Trophoblast cell (in vitro differentiated cells and primary cell): Measurements from ENCODE around the gene HTR3B.

Experiments used
- DNase-seq, 2 donors: peaks; one replicate each; pipeline ENCODE4 v3.0.0-alpha.2; 2016
- H2AFZ ChIP-seq: 2 replicates; pipeline ENCODE4 v1.6.1; 2013; ENCODE audit warnings: low read length, moderate library complexity, mild to moderate bottlenecking; ENCODE audit not compliant: insufficient read depth, poor library complexity
- H2AK5ac ChIP-seq: 2 replicates; pipeline ENCODE4 v1.6.1; 2013; ENCODE audit warnings: mild to moderate bottlenecking, low read length
- H2BK120ac ChIP-seq: 2 replicates; pipeline ENCODE4 v1.6.1; 2013; ENCODE audit warnings: low read length, mild to moderate bottlenecking, moderate library complexity; ENCODE audit not compliant: insufficient read depth, poor library complexity
- H2BK12ac ChIP-seq: 2 replicates; pipeline ENCODE4 v1.6.1; 2013; ENCODE audit warnings: mild to moderate bottlenecking, low read length, moderate library complexity
- H2BK5ac ChIP-seq: 2 replicates; pipeline ENCODE4 v1.6.1; 2013; ENCODE audit warnings: low read length, low read depth, moderate library complexity, mild to moderate bottlenecking; ENCODE audit not compliant: poor library complexity
- H3K14ac ChIP-seq: 2 replicates; pipeline ENCODE4 v1.6.1; 2013; ENCODE audit warnings: mild to moderate bottlenecking, low read length
- H3K18ac ChIP-seq: 2 replicates; pipeline ENCODE4 v1.6.1; 2013; ENCODE audit warnings: mild to moderate bottlenecking, low read length
- H3K23ac ChIP-seq: 2 replicates; pipeline ENCODE4 v1.6.1; 2013; ENCODE audit warnings: low read length
- H3K27ac ChIP-seq: 2 replicates; pipeline ENCODE4 v1.5.1; 2013; ENCODE audit warnings: low read depth, mild to moderate bottlenecking, inconsistent platforms, low read length, moderate library complexity
- H3K27me3 ChIP-seq: 2 replicates; pipeline ENCODE4 v1.6.1; 2013; ENCODE audit warnings: inconsistent platforms, mild to moderate bottlenecking, low read length, moderate library complexity; ENCODE audit not compliant: insufficient read depth
- H3K36me3 ChIP-seq, 2 experiments: 1 replicate in 1 of 2; 2 replicates in 1 of 2; pipeline ENCODE4 v1.6.1; 2013; ENCODE audit warnings: low read length in 2 of 2, mild to moderate bottlenecking in 2 of 2, moderate library complexity in 1 of 2; ENCODE audit not compliant: insufficient read depth in 2 of 2, control insufficient read depth in 1 of 2
- H3K4ac ChIP-seq: 2 replicates; pipeline ENCODE4 v1.6.1; 2013; ENCODE audit warnings: low read depth, mild to moderate bottlenecking, low read length, moderate library complexity
- H3K4me1 ChIP-seq, 2 experiments: 1 replicate in 1 of 2; 2 replicates in 1 of 2; pipeline ENCODE4 v1.6.1; 2013; ENCODE audit warnings: low read length in 2 of 2, mild to moderate bottlenecking in 2 of 2, moderate library complexity in 1 of 2; ENCODE audit not compliant: insufficient read depth in 2 of 2, control insufficient read depth in 1 of 2
- H3K4me2 ChIP-seq: 2 replicates; pipeline ENCODE4 v1.6.1; 2013; ENCODE audit warnings: inconsistent platforms, mild to moderate bottlenecking, low read length, moderate library complexity
- H3K4me3 ChIP-seq: 2 replicates; pipeline ENCODE4 v1.5.1; 2013; ENCODE audit warnings: mild to moderate bottlenecking, low read depth, low read length, inconsistent platforms
- H3K79me1 ChIP-seq: one replicate; pipeline ENCODE4 v1.6.1; 2013; ENCODE audit warnings: low read length
- H3K79me2 ChIP-seq: 2 replicates; pipeline ENCODE4 v1.6.1; 2013; ENCODE audit warnings: low read length, mild to moderate bottlenecking; ENCODE audit not compliant: control insufficient read depth, insufficient read depth, poor library complexity
- H3K9ac ChIP-seq: 2 replicates; pipeline ENCODE4 v1.6.1; 2013; ENCODE audit warnings: mild to moderate bottlenecking, low read length
- H3K9me3 ChIP-seq: 2 replicates; pipeline ENCODE4 v1.6.1; 2013; ENCODE audit warnings: low read depth, mild to moderate bottlenecking, control low read depth, inconsistent platforms, low read length; ENCODE audit not compliant: insufficient read depth
- H4K12ac ChIP-seq: 2 replicates; pipeline ENCODE4 v1.6.1; 2013; ENCODE audit warnings: low read depth, mild to moderate bottlenecking, low read length, moderate library complexity
- H4K8ac ChIP-seq: 2 replicates; pipeline ENCODE4 v1.6.1; 2013; ENCODE audit warnings: low read depth, mild to moderate bottlenecking, low read length, moderate library complexity
- H4K91ac ChIP-seq: one replicate; pipeline ENCODE4 v1.6.1; 2013; ENCODE audit warnings: low read depth, mild to moderate bottlenecking, low read length, moderate library complexity
- WGBS: extraction: QIAGEN DNeasy Blood & Tissue Kit; methylation state at CpG from one replicate; pipeline ENCODE4 v1.1.7; 2013; ENCODE audit warnings: missing lambda C conversion rate; ENCODE audit not compliant: insufficient read length, insufficient coverage; ENCODE audit errors: extremely low coverage; 5-methylcytosine and 5-hydroxymethylcytosine counted together

HTR3B gene

DNA sequence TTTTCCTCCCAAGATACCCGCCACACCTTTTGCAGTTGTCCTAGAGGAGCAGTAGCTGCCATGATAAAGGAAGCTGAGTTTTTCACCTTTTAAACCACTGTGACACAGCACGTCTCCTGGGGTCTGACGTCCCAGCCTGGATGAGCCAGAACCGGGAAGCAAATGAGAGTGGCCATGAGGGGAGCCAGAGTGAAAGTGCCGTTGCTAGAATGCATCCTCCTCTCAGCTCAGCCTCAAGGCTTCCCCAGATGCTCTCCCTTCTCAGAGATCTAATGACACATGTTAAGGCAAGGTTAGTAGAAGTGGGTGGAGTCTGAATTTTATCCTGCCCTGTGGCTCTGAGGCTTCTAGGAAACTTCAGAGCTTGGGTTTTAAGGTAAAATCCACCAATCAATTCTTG is 46.9 kb downstream of the HTR3B start:
- no peak overlapping the region for H2BK12ac ChIP-seq
- no peak overlapping the region for H3K14ac ChIP-seq
- H3K4me3 ChIP-seq = no peak overlapping the region
- no peak overlapping the region for H3K23ac ChIP-seq
- H3K4ac ChIP-seq = no peak overlapping the region
- no peaks in the 10 kb centered on the region for H3K79me1 ChIP-seq
- H2AK5ac ChIP-seq = no peak overlapping the region
- no peak for DNase-seq
- H2BK5ac ChIP-seq = no peak overlapping the region
- H4K12ac ChIP-seq = no peak overlapping the region
- no peak overlapping the region for H3K9ac ChIP-seq
- H2AFZ ChIP-seq = no peak overlapping the region
- H3K27ac ChIP-seq = no peak overlapping the region
- no CpG with 5 or more reads among the region's 5 CpGs for WGBS
- no peaks in the 10 kb centered on the region for H3K79me2 ChIP-seq
- no peak overlapping the region for H2BK120ac ChIP-seq
- H3K36me3 ChIP-seq = no peaks in the 10 kb centered on the region
- no peak overlapping the region for H3K18ac ChIP-seq
- H3K4me1 ChIP-seq = no peaks in the 10 kb centered on the region
- H4K91ac ChIP-seq = no peak overlapping the region
- H3K27me3 ChIP-seq = no peaks in the 10 kb centered on the region
- H3K4me2 ChIP-seq = no peak overlapping the region
- H3K9me3 ChIP-seq = no peaks in the 10 kb centered on the region
- no peak overlapping the region for H4K8ac ChIP-seq

DNA sequence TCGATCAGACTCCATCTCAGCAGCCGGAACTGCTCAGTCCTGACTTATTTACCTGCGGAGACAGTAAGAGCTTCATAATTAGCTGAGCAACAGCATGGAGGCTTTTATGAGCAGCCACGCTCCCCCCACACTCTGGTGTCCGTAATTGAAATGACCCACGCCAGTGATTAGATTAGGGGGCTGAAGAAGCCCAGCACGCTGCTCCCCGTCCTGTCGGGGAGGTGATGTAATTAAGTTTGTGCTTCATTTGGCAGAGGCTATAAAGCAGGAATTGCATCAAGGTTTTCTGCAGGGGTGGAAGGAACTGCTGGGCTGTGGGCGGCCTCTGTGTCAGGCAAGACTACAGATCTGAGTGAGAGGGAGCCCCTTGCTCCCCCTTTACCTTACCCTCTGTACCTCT is 47.5 kb downstream of the HTR3B start:
- no CpG with 5 or more reads among the region's 10 CpGs for WGBS

DNA sequence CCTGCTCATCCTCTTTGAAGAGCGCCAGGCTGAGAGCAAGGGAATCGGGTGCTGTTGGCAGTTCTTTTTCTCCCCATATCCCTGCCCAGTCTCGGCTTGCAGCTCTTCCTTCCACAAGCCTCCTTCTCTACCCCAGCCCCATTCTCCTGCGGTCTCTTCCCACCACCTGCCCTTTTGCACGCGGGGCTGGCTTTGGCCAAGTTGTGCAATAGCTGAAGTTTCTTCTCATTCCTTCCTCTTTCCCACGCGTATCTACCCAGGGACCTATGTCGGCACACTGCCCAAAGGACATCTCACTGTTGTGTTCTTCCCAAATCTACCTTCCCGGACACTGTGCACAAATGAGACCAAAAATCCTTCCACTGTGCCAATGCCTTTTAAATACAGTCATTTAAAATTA is 48.0 kb downstream of the HTR3B start:
- no peak overlapping the region for H4K12ac ChIP-seq
- H2AFZ ChIP-seq = no peak overlapping the region
- H3K27ac ChIP-seq = no peak overlapping the region
- H3K4me1 ChIP-seq = no peaks in the 10 kb centered on the region
- H3K18ac ChIP-seq = no peak overlapping the region
- WGBS = no CpG with 5 or more reads among the region's 10 CpGs
- no peak overlapping the region for H4K91ac ChIP-seq
- H3K4me3 ChIP-seq = no peak overlapping the region
- no peak overlapping the region for H3K23ac ChIP-seq
- H2BK120ac ChIP-seq = no peak overlapping the region
- H3K9me3 ChIP-seq = no peaks in the 10 kb centered on the region
- H2AK5ac ChIP-seq = no peak overlapping the region
- no peaks in the 10 kb centered on the region for H3K79me1 ChIP-seq
- H3K36me3 ChIP-seq = no peaks in the 10 kb centered on the region
- H3K9ac ChIP-seq = no peak overlapping the region
- no peak overlapping the region for H3K4me2 ChIP-seq
- DNase-seq = no peak
- H3K79me2 ChIP-seq = no peaks in the 10 kb centered on the region
- H2BK5ac ChIP-seq = no peak overlapping the region
- H3K27me3 ChIP-seq = no peaks in the 10 kb centered on the region
- no peak overlapping the region for H4K8ac ChIP-seq
- no peak overlapping the region for H2BK12ac ChIP-seq
- H3K4ac ChIP-seq = no peak overlapping the region
- H3K14ac ChIP-seq = no peak overlapping the region

More for the DNA sequence above, 47.5 kb downstream of the HTR3B start:
- Histone ChIP-seq H3K79me2 (no peaks in the 10 kb centered on the region), H3K9me3 (no peaks in the 10 kb centered on the region), H2BK5ac (no peak overlapping the region), H3K4me1 (no peaks in the 10 kb centered on the region), H3K4me3 (no peak overlapping the region), H4K12ac (no peak overlapping the region), H3K23ac (no peak overlapping the region), H4K91ac (no peak overlapping the region), H3K9ac (no peak overlapping the region), H3K18ac (no peak overlapping the region), H2BK120ac (no peak overlapping the region), H2AFZ (no peak overlapping the region), H3K79me1 (no peaks in the 10 kb centered on the region), H3K27ac (no peak overlapping the region), H3K36me3 (no peaks in the 10 kb centered on the region), H3K4ac (no peak overlapping the region), H2BK12ac (no peak overlapping the region), H3K27me3 (no peaks in the 10 kb centered on the region), H4K8ac (no peak overlapping the region), H3K4me2 (no peak overlapping the region), H3K14ac (no peak overlapping the region), H2AK5ac (no peak overlapping the region)
- DNase-seq = no peak

DNA sequence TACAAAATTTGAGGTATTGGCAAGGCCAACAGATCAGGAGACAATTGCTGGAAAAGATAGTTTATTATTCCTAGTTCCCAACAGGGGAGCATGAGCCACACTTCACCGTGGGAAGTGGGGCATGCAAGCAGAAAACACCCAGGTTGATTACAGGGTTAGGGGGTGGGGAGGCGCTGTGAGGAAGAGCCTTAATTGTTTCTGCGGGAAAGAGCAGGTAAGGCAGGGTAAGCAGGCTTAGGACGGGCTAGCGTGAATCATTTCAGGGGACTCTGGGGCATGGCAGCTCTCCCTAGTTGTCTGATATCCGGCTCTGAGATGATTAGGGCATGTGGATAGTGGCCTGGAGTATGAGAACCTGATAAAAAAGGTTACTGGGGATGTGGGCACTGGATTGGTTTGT is 49.6 kb downstream of the HTR3B start:
- Histone ChIP-seq H3K79me2 (no peaks in the 10 kb centered on the region), H4K8ac (no peak overlapping the region), H3K4me1 (no peaks in the 10 kb centered on the region), H3K36me3 (no peaks in the 10 kb centered on the region), H4K91ac (no peak overlapping the region), H3K14ac (no peak overlapping the region), H3K23ac (no peak overlapping the region), H3K9ac (no peak overlapping the region), H3K18ac (no peak overlapping the region), H2BK120ac (no peak overlapping the region), H3K9me3 (no peaks in the 10 kb centered on the region), H2AFZ (no peak overlapping the region), H3K27ac (no peak overlapping the region), H4K12ac (no peak overlapping the region), H3K4me2 (no peak overlapping the region), H3K79me1 (no peaks in the 10 kb centered on the region), H2AK5ac (no peak overlapping the region), H2BK12ac (no peak overlapping the region), H3K27me3 (no peaks in the 10 kb centered on the region), H3K4me3 (no peak overlapping the region), H3K4ac (no peak overlapping the region), H2BK5ac (no peak overlapping the region)
- DNase-seq = no peak
- WGBS = no CpG with 5 or more reads among the region's 6 CpGs
